ENCODE data around the gene CROCC. TPM values are rescaled to one million over a fixed set of nuclear protein-coding genes. Genes with fewer than 3 reads are reported as not detected.

The CROCC gene
- polyA plus RNA-seq, 1 donor (not counting 4 experiments of a cell fraction or from before 2014, with no cell fraction given): 8.2 TPM

GRCh38 chr1:16980473-16981268 lies 58.9 kb downstream of the CROCC start, which contains the start of gene MFAP2:
Gene MFAP2, minus strand, starts transcription at chr1:16980620. Its CDS starts 2,347 bp downstream, at chr1:16978273.
- Histone ChIP-seq H3K27me3 (ENCODE audit: control insufficient read depth, extremely low read depth, insufficient read depth, low read length) (no peaks in the 10 kb centered on the region), H4K20me1 (ENCODE audit: control insufficient read depth, extremely low read depth, insufficient read depth, low read length) (no peaks in the 10 kb centered on the region), H3K27ac (ENCODE audit: control insufficient read depth, insufficient read depth, low read length) (peak within 1 kb of the TSS; percentile 92), H3K9ac (ENCODE audit: control insufficient read depth, extremely low read depth, insufficient read depth, low read length) (peak within 1 kb of the TSS; percentile 75), H3K9me1 (ENCODE audit: control insufficient read depth, extremely low read depth, insufficient read depth, low read length) (no peaks in the 10 kb centered on the region), H3K9me3 (ENCODE audit: control insufficient read depth, low read depth, low read length) (no peaks in the 10 kb centered on the region), H2AFZ (ENCODE audit: control insufficient read depth, low read length) (peak within 1 kb of the TSS; percentile 1), H3K4me2 (ENCODE audit: control insufficient read depth, extremely low read depth, insufficient read depth, low read depth, low read length) (peak within 1 kb of the TSS; percentile 67), H3K4me3 (ENCODE audit: control insufficient read depth in 2 of 3, extremely low read depth in 1 of 3, insufficient read depth in 2 of 3, low read depth in 1 of 3, low read length in 3 of 3) (peak within 1 kb of the TSS; percentile 54 to 77 (median 62)), H3K36me3 (ENCODE audit: control insufficient read depth in 2 of 2, extremely low read depth in 1 of 2, insufficient read depth in 2 of 2, low read length in 2 of 2) (peaks cover 6 to 20% of the 10 kb centered on the region in 2 experiments), H3K79me2 (ENCODE audit: control insufficient read depth, insufficient read depth, low read length) (peaks cover 25% of the 10 kb centered on the region), H3K4me1 (ENCODE audit: control insufficient read depth, extremely low read depth, insufficient read depth, low read length) (peaks cover 43% of the 10 kb centered on the region)
- FAIRE-seq (no peak), DNase-seq (ENCODE audit: low read depth, low spot score) (peak; percentile 32)
- TF ChIP-seq CTCF (optimal IDR thresholded peaks at IDR 0.05 in 1 of 3, IDR thresholded peaks at IDR 0.05 in 1 of 3, conservative IDR thresholded peaks at IDR 0.05 in 1 of 3; ENCODE audit: extremely low read depth in 1 of 3, insufficient read depth in 2 of 3, low read length in 3 of 3): no peak
- TF ChIP-seq EZH2 (IDR thresholded peaks at IDR 0.05; ENCODE audit: low read length): no peak
- dilution Hi-C loops (cut with MboI; ENCODE audit: extremely low pct_ligation_motif_present, low sequenced_read_pairs): no loop called here

GRCh38 chr1:16981269-16981849 lies 59.6 kb downstream of the CROCC start:
- Histone ChIP-seq H3K36me3 (ENCODE audit: control insufficient read depth in 2 of 2, extremely low read depth in 1 of 2, insufficient read depth in 2 of 2, low read length in 2 of 2) (peaks cover 5 to 24% of the 10 kb centered on the region in 2 experiments), H3K9me3 (ENCODE audit: control insufficient read depth, low read depth, low read length) (no peaks in the 10 kb centered on the region), H3K4me1 (ENCODE audit: control insufficient read depth, extremely low read depth, insufficient read depth, low read length) (peaks cover 41% of the 10 kb centered on the region), H4K20me1 (ENCODE audit: control insufficient read depth, extremely low read depth, insufficient read depth, low read length) (no peaks in the 10 kb centered on the region), H3K9me1 (ENCODE audit: control insufficient read depth, extremely low read depth, insufficient read depth, low read length) (no peaks in the 10 kb centered on the region), H3K4me3 (ENCODE audit: control insufficient read depth in 2 of 3, extremely low read depth in 1 of 3, insufficient read depth in 2 of 3, low read depth in 1 of 3, low read length in 3 of 3) (peak overlapping the region; percentile 54 to 77 (median 62)), H3K27ac (ENCODE audit: control insufficient read depth, insufficient read depth, low read length) (peak overlapping the region; percentile 92), H2AFZ (ENCODE audit: control insufficient read depth, low read length) (no peak overlapping the region), H3K27me3 (ENCODE audit: control insufficient read depth, extremely low read depth, insufficient read depth, low read length) (no peaks in the 10 kb centered on the region), H3K9ac (ENCODE audit: control insufficient read depth, extremely low read depth, insufficient read depth, low read length) (peak overlapping the region; percentile 75), H3K4me2 (ENCODE audit: control insufficient read depth, extremely low read depth, insufficient read depth, low read depth, low read length) (peak overlapping the region; percentile 59), H3K79me2 (ENCODE audit: control insufficient read depth, insufficient read depth, low read length) (peaks cover 25% of the 10 kb centered on the region)
- dilution Hi-C loops (cut with MboI; ENCODE audit: extremely low pct_ligation_motif_present, low sequenced_read_pairs): no loop called here
- peak; percentile 66 for DNase-seq (ENCODE audit: low read depth, low spot score)
- FAIRE-seq: peak; percentile 98
- TF ChIP-seq CTCF (optimal IDR thresholded peaks at IDR 0.05 in 1 of 3, IDR thresholded peaks at IDR 0.05 in 1 of 3, conservative IDR thresholded peaks at IDR 0.05 in 1 of 3; ENCODE audit: extremely low read depth in 1 of 3, insufficient read depth in 2 of 3, low read length in 3 of 3): no peak
- TF ChIP-seq EZH2 (IDR thresholded peaks at IDR 0.05; ENCODE audit: low read length): no peak
